Measurements from ENCODE around the gene ST6GALNAC3.

- TF ChIP-seq CTCF (IDR thresholded peaks at IDR 0.05) (no peak), POLR2A (IDR thresholded peaks at IDR 0.05) (no peak)
Measured at GRCh38 chr1:76082062-76082461, 7.5 kb downstream of the ST6GALNAC3 start.
